CD4-positive, alpha-beta T cell treated with Interleukin-2 at 100 ng/mL for 4 hours (primary cell): ENCODE results near the gene PELI2.

Experiments
- DNase-seq: peaks from one replicate; pipeline ENCODE4 v3.0.0-alpha.2; 2020; ENCODE audit warnings: low spot score

Gene PELI2

GRCh38 chr14:56173365-56173922 is 55.2 kb downstream of the PELI2 start:
- no peak for DNase-seq

GRCh38 chr14:56175773-56176172 is 57.6 kb downstream of the PELI2 start:
- no peak for DNase-seq

GRCh38 chr14:56176530-56176929 is 58.3 kb downstream of the PELI2 start:
- DNase-seq, result no peak

- DNase-seq, result no peak
These were observed 58.8 kb downstream of the PELI2 start for GRCh38 chr14:56177036-56177435.

- no peak for DNase-seq
These were observed 62.7 kb downstream of the PELI2 start for GRCh38 chr14:56180754-56181542.

- DNase-seq, result no peak
These were observed 63.5 kb downstream of the PELI2 start for GRCh38 chr14:56181681-56182085.

GRCh38 chr14:56182410-56182809 is 64.2 kb downstream of the PELI2 start:
- no peak for DNase-seq

- DNase-seq, result no peak
These were observed 65.5 kb downstream of the PELI2 start for GRCh38 chr14:56183631-56184157.

- DNase-seq, result no peak
These were observed 67.8 kb downstream of the PELI2 start for GRCh38 chr14:56185992-56186391.

GRCh38 chr14:56187736-56188135 is 69.5 kb downstream of the PELI2 start:
- DNase-seq, result no peak

- no peak for DNase-seq
These were observed 71.1 kb downstream of the PELI2 start for GRCh38 chr14:56189307-56189706.

- DNase-seq, result no peak
These were observed 75.1 kb downstream of the PELI2 start for GRCh38 chr14:56193347-56193746.

- no peak for DNase-seq
These were observed 75.8 kb downstream of the PELI2 start for GRCh38 chr14:56194042-56194441.

GRCh38 chr14:56195223-56195622 is 77.0 kb downstream of the PELI2 start:
- DNase-seq, result no peak

GRCh38 chr14:56195704-56196103 is 77.5 kb downstream of the PELI2 start:
- peak; percentile 3 for DNase-seq

GRCh38 chr14:56196274-56196673 is 78.1 kb downstream of the PELI2 start:
- no peak for DNase-seq

- DNase-seq, result no peak
These were observed 78.9 kb downstream of the PELI2 start for GRCh38 chr14:56197150-56197549.

- DNase-seq, result no peak
These were observed 80.2 kb downstream of the PELI2 start for GRCh38 chr14:56198438-56198837.

- DNase-seq, result no peak
These were observed 81.1 kb downstream of the PELI2 start for GRCh38 chr14:56199095-56199981.

GRCh38 chr14:56199982-56200577 is 81.9 kb downstream of the PELI2 start:
- DNase-seq, result no peak

GRCh38 chr14:56202256-56202655 is 84.0 kb downstream of the PELI2 start:
- DNase-seq, result no peak

GRCh38 chr14:56205881-56206280 is 87.7 kb downstream of the PELI2 start:
- DNase-seq, result no peak
